Right ventricle myocardium superior (tissue), 1 donor: ENCODE data around the gene PLA2G4C. TPM values are rescaled to one million over a fixed set of nuclear protein-coding genes. Genes with fewer than 3 reads are reported as not detected.
"Not testable (repeated sequence)": the region's sequence is repeated elsewhere in the genome, so short reads cannot be mapped to it uniquely, and the experiment has no call there.

Experiments
- ATAC-seq: fragments of 200-7000 bp; cut with Tn5 transposase; one replicate; pipeline ENCODE4 v1.9.1; 2020; ENCODE audit warnings: mild to moderate bottlenecking; ENCODE audit not compliant: poor library complexity
- DNase-seq: peaks from one replicate; pipeline ENCODE4 v3.0.0-alpha.2; 2020
- intact Hi-C: fragments of 100-400 bp; cut with DNase I; formaldehyde crosslinking; loops from one replicate; pipeline ENCODE4 v1.11.2; 2022
- total RNA-seq: library from RNA; stranded (reverse); fragmentation: NEBNext Ultra II Directional; extraction: Animal tissue kit (Norgen Biotek cat#: 25700); gene quantifications from one replicate; pipeline ENCODE4 v1.2.1, GENCODE V29; 2021
- donor health status: DM: no; HTN: yes; CAD: no; lungs with severe emphysema.

Gene PLA2G4C
- total RNA-seq, 1 donor from 2014 or later, result 38.6 TPM

GRCh38 chr19:48117515-48118130 is 7.0 kb upstream of the PLA2G4C start:
- intact Hi-C loops, result no loop called here
- ATAC-seq, result no peak
- no peak for DNase-seq

DNA sequence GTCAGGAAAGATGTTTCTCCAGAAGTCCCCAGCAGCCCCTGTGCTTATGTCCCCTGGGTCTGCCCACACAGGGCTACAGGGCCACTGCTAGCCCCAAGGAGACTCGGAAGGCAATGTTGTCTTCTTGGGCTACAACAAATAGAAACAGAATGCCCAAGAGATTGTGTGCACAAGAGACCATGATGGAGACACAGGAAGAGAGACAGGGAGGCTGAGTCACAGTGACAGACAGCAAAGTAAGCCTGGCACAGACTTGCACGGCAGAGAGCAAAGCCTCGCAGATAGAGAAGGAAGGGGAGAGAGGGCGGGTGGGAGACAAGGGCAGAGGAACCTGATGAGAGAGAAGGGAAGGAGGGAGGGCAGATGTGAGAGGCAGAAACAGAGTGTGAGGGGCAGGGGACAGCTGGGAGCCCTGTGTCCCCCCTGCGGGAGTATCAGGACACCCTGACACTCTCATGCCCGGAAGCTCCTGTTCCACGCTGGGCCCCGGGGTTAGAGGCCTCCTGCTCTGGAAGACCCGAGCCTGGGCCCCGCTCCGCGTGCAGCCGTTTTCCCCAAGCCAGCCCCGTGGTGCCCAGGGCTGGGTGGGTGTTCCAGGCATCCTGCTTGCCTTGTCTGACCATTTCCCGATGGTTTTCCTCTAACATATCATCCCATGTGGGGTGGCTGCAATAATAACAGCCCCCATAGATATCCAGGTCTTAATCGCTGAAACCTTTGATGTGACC is 2.7 kb upstream of the PLA2G4C start:
- intact Hi-C loops, result no loop called here
- no peak for ATAC-seq
- no peak for DNase-seq

- ATAC-seq, result no peak
- intact Hi-C loops, result no loop called here
- DNase-seq, result no peak
These were observed 663 bp upstream of the PLA2G4C start for GRCh38 chr19:48111280-48111679.

DNA sequence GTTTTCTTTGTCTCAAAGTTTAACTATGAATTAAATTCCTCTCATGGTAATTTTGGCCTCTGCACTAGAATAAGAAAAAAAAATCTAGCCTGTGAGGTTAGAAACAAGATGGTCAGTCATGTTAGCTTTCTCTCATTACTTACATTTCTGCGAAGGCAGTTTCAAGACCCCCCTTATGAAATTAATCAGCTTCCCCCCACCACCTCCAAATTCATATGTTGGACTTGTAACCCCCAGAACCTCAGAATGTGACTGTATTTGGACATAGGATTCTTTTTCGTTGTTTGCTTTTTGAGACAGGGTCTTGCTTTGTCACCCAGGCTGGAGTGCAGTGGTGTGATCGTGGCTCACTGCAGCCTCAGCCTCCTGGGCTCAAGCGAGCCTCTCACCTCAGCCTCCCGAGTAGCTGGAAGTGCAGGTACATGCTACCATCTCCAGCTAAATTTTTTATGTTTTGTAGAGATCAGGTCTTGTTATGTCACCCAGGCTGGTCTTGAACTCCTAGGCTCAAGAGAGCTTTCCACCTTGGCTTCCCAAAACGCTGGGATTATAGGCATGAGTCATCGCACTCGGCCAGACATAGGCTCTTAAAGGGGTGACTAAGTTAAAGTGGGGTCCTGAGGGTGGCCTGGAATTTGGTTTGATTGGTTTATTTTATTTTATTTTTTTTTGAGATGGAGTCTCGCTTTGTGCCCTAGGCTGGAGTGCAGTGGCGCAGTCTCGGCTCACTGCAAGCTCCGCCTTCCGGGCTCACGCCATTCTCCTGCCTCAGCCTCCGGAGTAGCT is 1.4 kb downstream of the PLA2G4C start:
- ATAC-seq, result no peak
- intact Hi-C loops, result no loop called here
- no peak for DNase-seq

DNA sequence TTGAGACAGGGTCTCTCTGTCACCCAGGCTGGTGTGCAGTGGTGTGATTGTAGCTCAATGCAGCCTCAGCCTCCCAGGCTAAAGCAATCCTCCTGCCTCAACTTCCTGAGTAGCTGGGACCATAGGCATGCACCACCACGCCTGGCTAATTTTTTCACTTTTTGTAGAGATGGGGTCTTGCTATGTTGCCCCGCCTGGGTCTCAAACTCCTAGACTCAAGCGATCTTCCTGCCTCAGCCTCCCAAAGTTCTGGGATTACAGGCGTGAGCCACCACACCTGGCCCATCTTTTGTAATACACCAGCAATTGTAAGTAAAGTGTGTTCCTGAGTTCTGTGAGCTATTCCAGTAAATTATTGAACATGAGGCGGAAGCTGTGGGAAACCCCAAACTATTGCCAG is 6.7 kb downstream of the PLA2G4C start:
- DNase-seq, result no peak
- ATAC-seq, result no peak
- intact Hi-C loops, result no loop called here

DNA sequence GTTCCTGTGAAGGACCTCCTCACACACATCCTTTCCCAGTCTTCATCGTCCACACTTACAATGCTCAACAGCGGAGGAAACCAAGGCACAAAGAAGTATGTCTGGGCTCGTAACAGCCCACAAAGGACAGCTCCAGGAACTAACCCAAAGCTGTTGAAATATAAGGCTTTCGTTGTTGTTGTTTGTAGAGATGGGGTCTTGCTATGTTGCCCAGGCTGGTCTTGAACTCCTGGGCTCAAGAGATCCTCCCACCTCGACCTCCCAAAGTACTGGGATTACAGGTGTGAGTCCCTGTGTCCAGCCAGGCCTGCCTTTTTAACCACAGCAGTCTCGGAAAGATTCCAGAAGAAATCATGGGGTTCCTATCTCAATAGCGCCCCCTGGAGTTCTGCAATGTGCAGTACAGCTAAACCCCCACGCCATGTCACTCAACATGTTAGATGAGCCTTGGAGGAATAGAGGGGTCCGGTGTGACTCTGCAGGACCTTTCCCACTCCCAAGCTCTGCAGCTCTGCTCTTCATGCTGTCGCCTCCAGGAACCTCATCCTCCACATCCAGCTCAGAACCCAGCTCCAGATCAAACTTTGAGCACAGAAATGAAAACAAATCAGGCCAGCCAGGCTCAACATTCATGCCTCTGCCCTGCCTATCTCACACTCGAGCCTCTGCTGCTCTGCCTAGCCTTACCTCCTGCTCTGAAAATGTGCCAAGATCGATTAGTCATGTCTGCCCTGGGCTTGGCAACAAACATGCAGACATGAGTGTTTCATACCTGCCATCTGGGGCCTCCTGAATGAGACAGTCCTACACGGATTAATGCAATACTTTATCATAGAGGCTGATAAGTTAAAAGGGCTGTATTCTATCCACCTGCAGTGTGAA is 7.5 kb downstream of the PLA2G4C start:
- intact Hi-C loops, result no loop called here
- ATAC-seq, result no peak
- DNase-seq, result no peak

GRCh38 chr19:48095612-48096175 is 14.9 kb downstream of the PLA2G4C start:
- intact Hi-C loops, result no loop called here
- DNase-seq (no peak), ATAC-seq (no peak)

DNA sequence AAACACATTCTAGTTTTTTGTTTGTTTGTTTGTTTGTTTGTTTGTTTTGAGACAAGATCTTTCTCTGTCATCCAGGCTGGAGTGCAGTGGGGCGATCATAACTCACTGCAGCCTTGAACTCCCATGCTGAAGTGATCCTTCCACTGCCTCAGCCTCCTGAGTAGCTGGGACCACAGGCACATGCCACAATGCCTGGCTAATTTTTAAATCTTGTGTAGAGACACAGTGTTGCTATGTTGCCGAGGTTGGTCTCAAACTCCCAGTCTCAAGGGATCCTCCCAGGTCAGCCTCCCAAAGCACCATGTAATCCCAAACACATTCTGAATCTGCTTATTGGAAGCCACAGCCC is 15.8 kb downstream of the PLA2G4C start:
- ATAC-seq (no peak), DNase-seq (no peak)
- intact Hi-C loops, result no loop called here

DNA sequence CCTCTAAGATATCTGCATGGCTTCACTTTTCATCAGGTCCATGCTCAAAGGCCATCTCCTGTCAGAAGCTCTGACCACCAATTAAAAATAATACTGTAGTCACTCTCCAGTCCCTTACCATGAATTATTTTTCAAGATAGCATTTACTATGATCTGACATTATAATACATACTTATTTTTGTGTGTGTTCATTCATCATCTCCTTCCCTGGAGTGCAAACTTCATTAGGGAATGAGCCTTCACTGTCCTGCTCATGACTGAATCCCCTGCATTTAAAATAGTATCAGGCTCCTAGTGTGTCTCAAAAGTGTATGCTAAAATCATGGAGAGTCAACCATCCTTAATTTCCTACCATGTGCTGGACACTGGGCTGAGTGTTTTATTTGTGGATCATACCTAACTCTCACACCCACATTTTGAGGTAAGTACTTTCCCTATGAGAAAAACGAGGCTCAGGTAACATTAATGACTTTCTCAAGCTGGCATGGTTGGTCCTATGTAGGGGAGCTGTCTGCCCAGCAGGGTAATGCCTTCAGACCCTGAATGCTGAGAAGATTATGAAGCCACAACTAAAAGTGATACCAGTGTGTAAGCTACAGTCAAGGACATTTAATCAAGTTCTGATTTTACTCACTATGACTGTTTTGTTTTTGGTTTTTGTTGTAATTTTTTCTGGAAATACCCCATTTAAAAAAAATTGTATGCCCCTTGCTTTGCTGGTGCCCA is 16.3 kb downstream of the PLA2G4C start:
- DNase-seq (no peak), ATAC-seq (no peak)
- intact Hi-C loops, result no loop called here

DNA sequence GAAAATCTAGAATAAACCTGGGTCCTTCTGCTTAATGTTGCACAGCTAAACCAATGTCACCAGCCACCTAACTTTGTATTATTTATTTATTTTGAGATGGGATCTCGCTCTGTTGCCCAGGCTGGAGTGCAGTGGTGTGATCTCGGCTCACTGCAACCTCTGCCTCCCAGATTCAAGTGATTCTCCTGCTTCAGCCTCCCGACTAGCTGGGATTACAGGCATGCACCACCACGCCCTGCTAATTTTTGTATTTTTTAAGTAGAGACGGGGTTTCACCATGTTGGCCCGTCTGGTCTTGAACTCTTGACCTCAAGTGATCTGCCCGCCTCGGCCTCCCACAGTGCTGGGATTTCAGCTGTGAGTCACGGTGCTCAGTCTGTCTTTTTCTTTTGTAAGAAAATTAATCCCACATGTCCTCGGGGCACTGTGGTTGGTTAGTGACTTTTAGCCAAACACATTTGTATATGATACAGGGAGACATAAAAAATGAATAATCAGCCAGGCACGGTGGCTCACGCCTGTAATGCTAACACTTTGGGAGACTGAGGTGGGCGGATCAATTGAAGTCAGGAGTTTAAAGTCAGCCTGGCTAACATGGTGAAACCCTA is 19.4 kb downstream of the PLA2G4C start:
- intact Hi-C loops, DNase-seq, ATAC-seq: not testable (repeated sequence)

DNA sequence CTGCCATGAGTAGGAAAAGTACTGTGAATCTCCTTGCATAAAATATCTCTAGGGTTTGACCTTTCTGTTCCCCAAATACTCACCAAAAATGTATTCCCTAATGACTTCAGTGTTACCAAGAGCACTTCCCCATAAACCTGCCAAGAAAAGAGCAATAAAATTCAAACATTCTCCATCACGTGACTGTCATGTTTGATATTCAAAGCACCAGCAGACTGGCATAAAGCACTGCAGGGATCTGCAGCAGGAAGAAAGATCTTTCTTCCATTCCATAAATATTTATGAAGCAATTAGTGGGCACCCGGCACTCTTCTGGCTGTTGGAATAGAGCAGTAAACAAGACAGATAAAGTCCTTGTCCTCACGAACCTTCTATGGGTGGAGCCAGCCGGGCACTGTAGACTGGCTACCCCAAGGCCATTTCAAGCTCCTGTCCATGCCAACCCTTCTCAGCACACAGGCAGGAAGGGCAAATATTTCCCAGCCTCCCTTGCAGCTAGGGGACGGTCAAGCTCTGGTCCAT is 20.3 kb downstream of the PLA2G4C start:
- intact Hi-C loops, result no loop called here
- ATAC-seq (no peak), DNase-seq (no peak)

DNA sequence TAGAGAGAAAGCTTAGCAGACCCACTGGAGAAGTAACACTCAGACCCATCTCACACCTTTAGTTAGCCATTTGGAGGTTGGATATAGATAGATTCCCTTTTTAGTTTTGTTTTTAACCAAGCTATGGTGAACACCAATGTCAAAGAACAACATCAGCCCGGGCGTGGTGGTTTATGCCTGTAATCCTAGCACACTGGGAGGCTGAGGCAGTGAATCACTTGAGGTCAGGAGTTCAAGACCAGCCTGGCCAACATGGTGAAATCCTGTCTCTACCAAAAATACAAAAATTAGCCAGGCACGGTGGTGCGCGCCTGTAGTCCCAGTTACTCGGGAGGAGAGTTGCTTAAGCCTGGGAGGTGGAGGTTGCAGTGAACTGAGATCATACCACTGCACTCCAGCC is 21.6 kb downstream of the PLA2G4C start:
- ATAC-seq, intact Hi-C loops, DNase-seq: not testable (repeated sequence)

DNA sequence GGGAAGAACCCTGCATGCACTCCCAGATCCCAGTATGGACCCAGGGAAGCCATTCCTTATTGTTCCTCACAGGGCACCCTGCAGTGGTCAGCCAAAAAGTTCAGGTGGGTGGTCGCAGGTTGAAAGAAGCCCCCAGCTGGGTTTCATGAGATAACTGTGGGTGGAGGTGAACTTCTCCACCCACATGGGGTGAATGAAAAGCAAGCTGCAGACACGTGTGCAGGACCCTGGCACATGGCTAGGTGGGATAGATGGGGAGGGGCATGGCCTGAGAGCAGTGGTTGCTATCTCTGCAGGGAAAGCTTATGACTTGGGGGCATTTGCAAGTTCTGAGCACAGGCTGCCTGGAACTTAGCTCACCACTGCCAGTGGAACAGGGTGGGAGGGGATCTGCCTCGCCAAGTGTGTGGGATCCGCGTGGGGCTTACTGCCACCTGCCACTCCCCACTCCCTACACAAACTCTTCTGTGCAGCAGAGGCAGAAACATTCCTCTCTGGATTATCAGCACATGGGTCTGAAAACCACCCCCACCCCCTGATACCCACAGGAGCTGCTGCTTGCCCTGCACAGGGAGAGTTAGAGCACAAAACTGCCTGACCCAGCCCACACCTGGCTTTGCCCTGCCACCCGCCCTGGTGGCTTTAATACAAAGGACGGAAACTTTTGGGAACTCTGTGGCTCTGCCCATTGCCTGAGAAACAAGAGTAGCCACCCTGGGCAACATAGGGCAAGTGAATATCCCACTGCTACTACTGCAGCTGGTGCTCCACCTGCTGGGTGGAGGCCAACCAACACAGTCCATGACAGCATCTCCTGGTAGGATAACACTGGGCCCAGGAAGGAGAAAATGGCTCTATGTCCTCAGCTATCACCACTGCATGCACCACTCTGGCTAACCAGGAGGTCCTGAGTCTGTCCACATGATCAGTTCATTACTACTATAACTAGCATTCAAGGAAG is 24.4 kb downstream of the PLA2G4C start:
- DNase-seq (no peak), ATAC-seq (no peak)
- intact Hi-C loops, result no loop called here

DNA sequence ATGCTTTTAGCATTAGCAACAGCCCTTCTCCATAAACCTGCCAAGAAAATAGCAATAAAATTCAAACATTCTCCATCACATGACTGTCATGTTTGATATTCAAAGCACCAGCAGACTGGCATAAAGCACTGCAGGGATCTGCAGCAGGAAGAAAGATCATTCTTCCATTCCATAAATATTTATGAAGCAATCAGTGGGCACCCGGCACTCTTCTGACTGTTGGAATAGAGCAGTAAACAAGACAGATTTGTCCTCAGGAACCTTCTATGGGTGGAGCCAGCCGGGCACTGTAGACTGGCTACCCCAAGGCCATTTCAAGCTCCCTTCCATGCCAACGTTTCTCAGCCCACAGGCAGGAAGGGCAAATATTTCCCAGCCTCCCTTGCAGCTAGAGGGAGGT is 25.5 kb downstream of the PLA2G4C start:
- intact Hi-C loops, result no loop called here
- DNase-seq (no peak), ATAC-seq (no peak)

GRCh38 chr19:48081106-48081505 is 29.5 kb downstream of the PLA2G4C start:
- intact Hi-C loops, result no loop called here

GRCh38 chr19:48070177-48070769 is 40.3 kb downstream of the PLA2G4C start:
- DNase-seq, intact Hi-C loops, ATAC-seq: not testable (repeated sequence)

More at GRCh38 chr19:48081106-48081505, 29.5 kb downstream of the PLA2G4C start:
- DNase-seq, result no peak
- ATAC-seq, result no peak
